ENCODE results near the gene OBSL1. TPM values are rescaled to one million over a fixed set of nuclear protein-coding genes. Genes with fewer than 3 reads are reported as not detected.

The OBSL1 gene
- total and polyA plus RNA-seq, 2 donors (not counting 1 experiment from before 2014, with no cell fraction given), result not detected

DNA sequence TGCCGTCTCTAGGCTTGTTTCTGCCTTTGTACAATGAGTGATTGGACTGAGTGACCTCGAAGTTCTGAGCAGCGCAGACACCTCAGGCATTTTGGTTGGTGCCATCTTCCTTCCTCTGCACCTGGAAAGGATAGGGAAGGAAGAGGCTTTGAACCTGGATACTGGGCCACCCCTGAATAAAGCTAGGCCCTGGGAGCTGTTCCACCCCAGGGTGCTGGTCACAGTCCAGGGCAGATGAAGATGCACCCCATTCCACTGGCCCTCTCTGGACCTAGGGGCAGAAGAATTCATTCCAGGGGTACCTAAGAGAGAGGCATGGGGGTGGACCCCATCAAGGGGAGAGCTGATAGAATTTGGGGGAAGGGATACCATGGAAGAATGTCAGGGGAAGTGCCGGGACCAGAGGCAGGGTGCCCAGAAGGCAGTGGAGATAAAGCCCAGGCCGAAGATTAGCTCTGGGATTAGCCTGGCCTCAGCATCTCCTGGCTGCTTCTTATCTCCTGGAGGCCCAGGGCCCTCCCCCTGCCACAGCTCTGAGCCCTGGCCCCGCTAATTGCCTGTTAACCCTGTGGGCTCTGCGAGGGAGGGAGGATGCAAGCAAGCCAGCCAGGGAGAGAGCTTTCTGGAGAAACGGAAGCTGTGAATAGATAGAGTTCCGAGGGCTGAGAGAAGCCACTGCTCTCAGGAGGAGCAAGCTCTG, 45.7 kb downstream of the OBSL1 start:
- ChIA-PET CTCF (interaction anchor here (1.0 to 1.4 kb wide), 4 partner anchors 26 to 120 kb away, joined by 3 to 4 read pairs (median 3); partner anchors contain the start of gene GMPPA), POLR2A (no interaction called here)
- H3K79me2 ChIP-seq (ENCODE audit: control insufficient read depth, insufficient read depth, low read length), result no peaks in the 10 kb centered on the region
- ATAC-seq (ENCODE audit: low read depth), result no peak
- H4K20me1 ChIP-seq (ENCODE audit: control insufficient read depth, insufficient read depth, low read length, poor library complexity, severe bottlenecking), result no peaks in the 10 kb centered on the region
- peaks cover 0 to 8% (median 0%) of the 10 kb centered on the region in 3 donors for H3K9me3 ChIP-seq (ENCODE audit: control extremely low read depth in 1 of 3, control insufficient read depth in 2 of 3, insufficient read depth in 1 of 3, low read length in 2 of 3)
- DNase-seq, result no peak
- H3K4me3 ChIP-seq (ENCODE audit: control extremely low read depth in 1 of 5, extremely low read depth in 1 of 5, insufficient read depth in 1 of 5, low read depth in 2 of 5, low read length in 4 of 5), result no peak overlapping the region
- TF ChIP-seq, protein P1, sequence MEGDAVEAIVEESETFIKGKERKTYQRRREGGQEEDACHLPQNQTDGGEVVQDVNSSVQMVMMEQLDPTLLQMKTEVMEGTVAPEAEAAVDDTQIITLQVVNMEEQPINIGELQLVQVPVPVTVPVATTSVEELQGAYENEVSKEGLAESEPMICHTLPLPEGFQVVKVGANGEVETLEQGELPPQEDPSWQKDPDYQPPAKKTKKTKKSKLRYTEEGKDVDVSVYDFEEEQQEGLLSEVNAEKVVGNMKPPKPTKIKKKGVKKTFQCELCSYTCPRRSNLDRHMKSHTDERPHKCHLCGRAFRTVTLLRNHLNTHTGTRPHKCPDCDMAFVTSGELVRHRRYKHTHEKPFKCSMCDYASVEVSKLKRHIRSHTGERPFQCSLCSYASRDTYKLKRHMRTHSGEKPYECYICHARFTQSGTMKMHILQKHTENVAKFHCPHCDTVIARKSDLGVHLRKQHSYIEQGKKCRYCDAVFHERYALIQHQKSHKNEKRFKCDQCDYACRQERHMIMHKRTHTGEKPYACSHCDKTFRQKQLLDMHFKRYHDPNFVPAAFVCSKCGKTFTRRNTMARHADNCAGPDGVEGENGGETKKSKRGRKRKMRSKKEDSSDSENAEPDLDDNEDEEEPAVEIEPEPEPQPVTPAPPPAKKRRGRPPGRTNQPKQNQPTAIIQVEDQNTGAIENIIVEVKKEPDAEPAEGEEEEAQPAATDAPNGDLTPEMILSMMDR (IDR thresholded peaks at IDR 0.05), result no peak
- TF ChIP-seq EZH2 (IDR thresholded peaks at IDR 0.05; ENCODE audit: borderline replicate concordance, insufficient read depth, low read depth, low read length, poor library complexity, severe bottlenecking), result no peak
- H3K27me3 Mint-ChIP-seq, result peaks cover 74% of the 10 kb centered on the region
- H3K9me3 Mint-ChIP-seq (ENCODE audit: insufficient read depth), result no peaks in the 10 kb centered on the region
- H3K9ac ChIP-seq (ENCODE audit: low read length), result no peak overlapping the region
- no peak overlapping the region for H3K27ac ChIP-seq (ENCODE audit: low read length in 2 of 2)
- intact Hi-C loops (cut with micrococcal nuclease), result no loop called here
- H2AFZ ChIP-seq (ENCODE audit: insufficient read depth, low read depth, low read length, poor library complexity, severe bottlenecking), result no peak overlapping the region
- H3K27me3 ChIP-seq (replicated peaks in 1 of 4; ENCODE audit: control extremely low read depth in 1 of 4, control insufficient read depth in 3 of 4, insufficient read depth in 4 of 4, low read length in 3 of 4), result peaks cover 1 to 78% (median 41%) of the 10 kb centered on the region in 4 experiments
- H3K4me2 ChIP-seq (replicated peaks; ENCODE audit: low read depth, low read length, poor library complexity, severe bottlenecking), result no peak overlapping the region
- H3K4me3 Mint-ChIP-seq, result no peak overlapping the region
- H3K36me3 ChIP-seq (replicated peaks in 1 of 2; ENCODE audit: control extremely low read depth in 1 of 2, control insufficient read depth in 1 of 2, extremely low read depth in 1 of 2, insufficient read depth in 2 of 2, low read length in 1 of 2), result no peaks in the 10 kb centered on the region
- H3K4me1 ChIP-seq (ENCODE audit: control insufficient read depth in 2 of 2, insufficient read depth in 2 of 2, low read length in 2 of 2), result peaks cover 14 to 22% of the 10 kb centered on the region in 2 donors
- peaks cover 17% of the 10 kb centered on the region for H3K4me1 Mint-ChIP-seq
- H3K27ac Mint-ChIP-seq, result no peak overlapping the region
- WGBS (ENCODE audit: insufficient coverage), result 66% methylated on average over 6 of the region's 9 CpGs

DNA sequence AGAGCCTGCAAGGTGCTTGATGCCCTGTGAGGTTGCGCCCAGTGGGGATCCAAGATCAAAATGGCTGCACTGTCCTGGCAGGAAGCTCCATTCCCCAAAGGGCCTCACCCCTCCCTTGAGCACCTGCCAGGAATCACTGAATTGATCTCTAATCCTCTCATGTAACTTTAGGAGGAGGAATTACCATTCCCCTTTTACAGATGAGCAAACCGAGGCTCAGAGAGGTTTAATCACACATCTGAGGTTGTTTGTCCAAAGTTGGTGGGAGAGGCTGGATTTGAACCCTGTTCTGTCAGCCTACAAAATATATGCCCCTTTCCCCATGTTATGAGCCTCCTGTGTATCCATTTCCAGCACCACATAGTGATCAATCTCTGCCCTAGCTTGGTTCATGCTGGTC, 46.5 kb downstream of the OBSL1 start:
- Mint-ChIP-seq H3K4me3 (no peak overlapping the region), H3K9me3 (ENCODE audit: insufficient read depth) (no peaks in the 10 kb centered on the region), H3K27me3 (peaks cover 73% of the 10 kb centered on the region), H3K27ac (no peak overlapping the region), H3K4me1 (peaks cover 14% of the 10 kb centered on the region)
- Histone ChIP-seq H2AFZ (ENCODE audit: insufficient read depth, low read depth, low read length, poor library complexity, severe bottlenecking) (no peak overlapping the region), H3K36me3 (replicated peaks in 1 of 2; ENCODE audit: control extremely low read depth in 1 of 2, control insufficient read depth in 1 of 2, extremely low read depth in 1 of 2, insufficient read depth in 2 of 2, low read length in 1 of 2) (no peaks in the 10 kb centered on the region), H3K4me1 (ENCODE audit: control insufficient read depth in 2 of 2, insufficient read depth in 2 of 2, low read length in 2 of 2) (peaks cover 10 to 19% of the 10 kb centered on the region in 2 donors), H4K20me1 (ENCODE audit: control insufficient read depth, insufficient read depth, low read length, poor library complexity, severe bottlenecking) (no peaks in the 10 kb centered on the region), H3K4me3 (ENCODE audit: control extremely low read depth in 1 of 5, extremely low read depth in 1 of 5, insufficient read depth in 1 of 5, low read depth in 2 of 5, low read length in 4 of 5) (no peak overlapping the region), H3K9me3 (ENCODE audit: control extremely low read depth in 1 of 3, control insufficient read depth in 2 of 3, insufficient read depth in 1 of 3, low read length in 2 of 3) (peaks cover 0 to 8% (median 0%) of the 10 kb centered on the region in 3 donors), H3K27me3 (replicated peaks in 1 of 4; ENCODE audit: control extremely low read depth in 1 of 4, control insufficient read depth in 3 of 4, insufficient read depth in 4 of 4, low read length in 3 of 4) (peaks cover 1 to 76% (median 38%) of the 10 kb centered on the region in 4 experiments), H3K27ac (ENCODE audit: low read length in 2 of 2) (no peak overlapping the region), H3K79me2 (ENCODE audit: control insufficient read depth, insufficient read depth, low read length) (no peaks in the 10 kb centered on the region), H3K4me2 (replicated peaks; ENCODE audit: low read depth, low read length, poor library complexity, severe bottlenecking) (no peak overlapping the region), H3K9ac (ENCODE audit: low read length) (no peak overlapping the region)
- CTCF ChIA-PET, result interaction anchor here (1.2 to 1.4 kb wide), 4 partner anchors 17 to 65 kb away, joined by 3 to 4 read pairs (median 3); partner anchors contain the start of gene GMPPA
- ATAC-seq (ENCODE audit: low read depth) (no peak), DNase-seq (no peak)
- WGBS (ENCODE audit: insufficient coverage), result 100% methylated on average over 1 of the region's 2 CpGs
- POLR2A ChIA-PET, result no interaction called here
- TF ChIP-seq, protein P1 (IDR thresholded peaks at IDR 0.05), result no peak
- TF ChIP-seq EZH2 (IDR thresholded peaks at IDR 0.05; ENCODE audit: borderline replicate concordance, insufficient read depth, low read depth, low read length, poor library complexity, severe bottlenecking), result no peak
- intact Hi-C loops (cut with micrococcal nuclease), result no loop called here
